ENCODE results near the gene CCDC110.

GRCh38 chr4:185429660-185430059, 41.9 kb downstream of the CCDC110 start:
- TF ChIP-seq CTCF (IDR thresholded peaks at IDR 0.05) (no peak), POLR2A (IDR thresholded peaks at IDR 0.05) (no peak)
